ENCODE measurements around the gene TPST1.
"Not testable (repeated sequence)": the region's sequence is repeated elsewhere in the genome, so short reads cannot be mapped to it uniquely, and the experiment has no call there.

The TPST1 gene

GRCh38 chr7:66306243-66306642 is 101.1 kb downstream of the TPST1 start:
- Mint-ChIP-seq H3K27ac (no peak overlapping the region), H3K9me3 (no peaks in the 10 kb centered on the region), H3K4me3 (no peak overlapping the region), H3K4me1 (ENCODE audit: low read depth) (no peaks in the 10 kb centered on the region), H3K36me3 (ENCODE audit: low read depth) (no peaks in the 10 kb centered on the region), H3K27me3 (no peaks in the 10 kb centered on the region)
- DNase-seq = no peak

GRCh38 chr7:66307591-66308215 is 102.6 kb downstream of the TPST1 start:
- no peak for DNase-seq
- H3K27ac Mint-ChIP-seq = no peak overlapping the region
- no peak overlapping the region for H3K4me3 Mint-ChIP-seq
- H3K9me3 Mint-ChIP-seq = no peaks in the 10 kb centered on the region
- H3K27me3 Mint-ChIP-seq = no peaks in the 10 kb centered on the region
- peaks cover 2% of the 10 kb centered on the region for H3K4me1 Mint-ChIP-seq (ENCODE audit: low read depth)
- no peaks in the 10 kb centered on the region for H3K36me3 Mint-ChIP-seq (ENCODE audit: low read depth)

- H3K4me1 Mint-ChIP-seq (ENCODE audit: low read depth) = peaks cover 3% of the 10 kb centered on the region
Observed at GRCh38 chr7:66308411-66308810, 103.3 kb downstream of the TPST1 start.

GRCh38 chr7:66310620-66311019 is 105.5 kb downstream of the TPST1 start:
- DNase-seq = no peak
- no peaks in the 10 kb centered on the region for H3K9me3 Mint-ChIP-seq
- no peaks in the 10 kb centered on the region for H3K36me3 Mint-ChIP-seq (ENCODE audit: low read depth)
- peaks cover 7% of the 10 kb centered on the region for H3K4me1 Mint-ChIP-seq (ENCODE audit: low read depth)
- H3K4me3 Mint-ChIP-seq = no peak overlapping the region
- no peak overlapping the region for H3K27ac Mint-ChIP-seq
- no peaks in the 10 kb centered on the region for H3K27me3 Mint-ChIP-seq

More at GRCh38 chr7:66308411-66308810, 103.3 kb downstream of the TPST1 start:
- Mint-ChIP-seq H3K9me3 (no peaks in the 10 kb centered on the region), H3K36me3 (ENCODE audit: low read depth) (no peaks in the 10 kb centered on the region), H3K27ac (no peak overlapping the region), H3K27me3 (no peaks in the 10 kb centered on the region), H3K4me3 (no peak overlapping the region)
- no peak for DNase-seq

GRCh38 chr7:66313886-66314568 is 108.9 kb downstream of the TPST1 start:
- Mint-ChIP-seq H3K36me3 (ENCODE audit: low read depth) (no peaks in the 10 kb centered on the region), H3K27ac (no peak overlapping the region), H3K4me3 (no peak overlapping the region)

DNA sequence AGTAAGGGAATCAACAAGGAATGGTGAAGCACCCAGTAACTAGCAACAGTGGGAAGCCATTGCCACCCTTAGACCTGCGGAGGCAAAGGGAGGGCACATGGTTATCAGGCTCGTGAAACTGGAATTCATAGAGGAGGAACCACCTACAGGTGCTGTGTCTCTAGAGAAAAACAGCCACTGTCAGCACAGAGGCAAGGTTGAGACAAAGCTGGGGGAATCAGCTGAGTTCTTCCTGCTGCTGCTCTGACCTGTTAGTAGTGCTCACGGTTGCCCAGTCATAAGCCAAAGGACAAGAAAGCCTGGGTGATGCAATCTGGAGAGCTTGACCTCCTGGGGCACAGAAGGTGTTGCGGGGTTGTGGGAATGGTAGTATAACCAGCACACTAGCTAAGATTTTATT is 110.1 kb downstream of the TPST1 start:
- Mint-ChIP-seq H3K27ac (no peak overlapping the region), H3K27me3 (no peaks in the 10 kb centered on the region), H3K4me1 (ENCODE audit: low read depth) (peaks cover 7% of the 10 kb centered on the region), H3K9me3 (no peaks in the 10 kb centered on the region), H3K4me3 (no peak overlapping the region), H3K36me3 (ENCODE audit: low read depth) (no peaks in the 10 kb centered on the region)
- DNase-seq = no peak

More at GRCh38 chr7:66313886-66314568, 108.9 kb downstream of the TPST1 start:
- H3K27me3 Mint-ChIP-seq = no peaks in the 10 kb centered on the region
- DNase-seq = no peak
- no peaks in the 10 kb centered on the region for H3K9me3 Mint-ChIP-seq
- H3K4me1 Mint-ChIP-seq (ENCODE audit: low read depth) = peaks cover 7% of the 10 kb centered on the region

DNA sequence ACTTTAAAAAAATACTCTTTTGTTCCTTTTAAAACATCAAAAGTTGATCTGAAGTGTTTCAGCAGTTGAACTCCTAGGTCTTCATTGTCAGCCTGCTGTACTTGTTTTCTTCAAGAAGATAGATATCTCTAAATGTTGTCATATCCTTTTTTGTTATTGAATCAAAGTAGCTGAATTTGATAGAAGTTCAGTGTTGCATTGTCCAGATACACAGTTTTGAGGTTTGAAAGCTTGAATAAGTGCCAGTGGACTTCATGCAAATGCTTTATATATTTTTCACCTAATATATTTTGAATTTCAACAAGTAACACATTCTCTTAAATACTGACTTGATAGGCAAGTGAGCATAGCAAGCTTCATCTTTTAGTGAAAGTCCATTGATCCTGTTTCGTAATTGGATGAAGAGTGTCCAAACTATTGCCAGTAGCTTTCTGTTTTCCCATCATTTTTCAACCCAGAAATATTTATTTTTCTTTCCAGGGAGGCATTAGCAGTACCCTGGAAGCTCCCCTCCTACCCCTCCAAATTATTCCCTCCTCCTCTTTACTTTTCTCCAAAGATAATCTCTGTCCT is 114.4 kb downstream of the TPST1 start:
- Mint-ChIP-seq H3K27ac (no peak overlapping the region), H3K4me3 (no peak overlapping the region), H3K36me3 (ENCODE audit: low read depth) (no peaks in the 10 kb centered on the region), H3K9me3 (peaks cover 11% of the 10 kb centered on the region), H3K27me3 (peaks cover 3% of the 10 kb centered on the region), H3K4me1 (ENCODE audit: low read depth) (no peaks in the 10 kb centered on the region)
- no peak for DNase-seq

GRCh38 chr7:66321283-66321682 is 116.1 kb downstream of the TPST1 start:
- Mint-ChIP-seq H3K36me3 (ENCODE audit: low read depth) (no peaks in the 10 kb centered on the region), H3K4me1 (ENCODE audit: low read depth) (no peaks in the 10 kb centered on the region), H3K27ac (no peak overlapping the region), H3K27me3 (peaks cover 3% of the 10 kb centered on the region), H3K9me3 (peaks cover 11% of the 10 kb centered on the region), H3K4me3 (no peak overlapping the region)
- no peak for DNase-seq

DNA sequence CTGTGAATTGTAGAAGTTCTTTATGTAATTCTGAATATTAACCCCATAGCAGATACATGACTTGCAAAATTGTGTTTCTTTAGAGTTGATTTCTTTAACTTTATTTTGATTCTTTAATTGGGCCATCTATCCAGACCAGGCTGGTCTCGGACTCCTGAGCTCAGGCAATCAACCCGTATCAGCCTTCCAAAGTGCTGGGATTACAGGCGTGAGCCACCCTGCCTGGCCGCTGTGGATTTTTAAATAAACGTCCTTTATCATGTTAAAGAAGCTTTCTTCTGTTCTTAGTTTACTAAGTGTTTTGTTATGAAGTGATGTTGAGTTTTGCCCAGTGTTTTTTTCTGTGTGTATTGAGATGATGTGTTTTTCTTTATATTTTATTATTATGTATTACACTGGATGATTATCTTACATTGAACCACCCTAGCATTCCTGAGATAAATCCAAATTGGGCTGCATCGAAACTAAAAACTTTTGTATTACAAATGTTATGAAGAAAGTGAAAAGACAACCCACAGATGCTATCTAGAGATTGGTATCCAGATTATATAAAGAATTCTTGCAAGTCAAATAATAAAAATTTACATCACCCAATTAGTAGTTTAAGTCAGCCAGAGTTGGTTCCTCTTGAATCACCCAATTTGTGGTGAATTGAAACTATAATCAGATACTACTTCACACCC is 118.1 kb downstream of the TPST1 start:
- H3K9me3 Mint-ChIP-seq = peaks cover 11% of the 10 kb centered on the region
- H3K27me3 Mint-ChIP-seq = peaks cover 3% of the 10 kb centered on the region
- H3K27ac Mint-ChIP-seq = no peak overlapping the region
- no peak for DNase-seq
- no peak overlapping the region for H3K4me3 Mint-ChIP-seq
- no peaks in the 10 kb centered on the region for H3K36me3 Mint-ChIP-seq (ENCODE audit: low read depth)
- H3K4me1 Mint-ChIP-seq (ENCODE audit: low read depth) = no peaks in the 10 kb centered on the region

DNA sequence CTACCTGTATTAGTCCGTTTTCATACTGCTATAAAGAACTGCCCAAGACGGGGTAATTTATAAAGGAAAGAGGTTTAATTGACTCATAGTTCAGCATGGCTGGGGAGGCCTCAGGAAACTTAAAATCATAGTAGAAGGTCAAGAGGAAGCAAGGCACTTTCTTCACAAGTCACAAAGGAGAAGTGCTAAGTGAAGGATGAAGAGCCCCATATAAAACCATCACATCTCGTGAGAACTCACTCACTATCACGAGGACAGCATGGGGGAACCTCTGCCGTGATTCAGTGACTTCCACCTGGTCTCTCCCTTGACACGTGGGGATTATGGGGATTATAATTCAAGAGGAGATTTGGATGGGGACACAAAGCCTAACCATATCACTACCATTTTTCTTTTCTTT is 119.9 kb downstream of the TPST1 start:
- not testable (repeated sequence) for H3K36me3 Mint-ChIP-seq (ENCODE audit: low read depth)

DNA sequence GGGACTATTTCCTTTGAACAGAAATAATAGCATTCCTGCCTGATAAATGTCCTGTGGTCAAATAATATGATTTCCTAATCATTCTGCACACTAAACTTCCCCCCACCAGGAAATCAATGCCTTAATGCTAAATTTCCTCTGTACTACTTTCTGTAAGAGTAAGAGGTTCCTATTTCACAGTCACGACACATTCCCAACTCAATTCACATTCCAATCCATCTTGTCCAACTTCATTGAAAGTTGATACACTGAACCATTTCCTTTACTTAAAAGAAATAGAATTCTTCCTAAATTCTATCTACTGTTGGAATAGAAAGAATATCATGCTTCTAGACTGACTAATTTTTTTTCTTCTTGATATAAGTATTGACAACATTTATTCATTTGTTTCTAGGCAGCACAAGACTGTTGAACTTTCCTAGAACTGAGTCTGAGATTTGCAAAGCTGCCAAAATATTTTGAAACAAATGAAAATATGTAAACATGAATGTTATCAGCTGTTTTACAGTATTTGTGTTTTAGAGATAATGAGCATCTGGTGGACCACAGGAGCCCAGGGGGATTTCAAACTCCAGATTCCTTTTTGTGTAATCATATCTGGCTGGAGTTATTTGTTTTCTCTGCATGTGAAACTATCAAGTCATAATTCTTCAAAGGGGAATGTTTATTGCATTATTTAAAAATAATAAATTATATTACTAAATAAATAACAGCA is 121.5 kb downstream of the TPST1 start:
- H3K27me3 Mint-ChIP-seq = peaks cover 3% of the 10 kb centered on the region
- no peak for DNase-seq
- H3K4me1 Mint-ChIP-seq (ENCODE audit: low read depth) = no peaks in the 10 kb centered on the region
- H3K36me3 Mint-ChIP-seq (ENCODE audit: low read depth) = no peaks in the 10 kb centered on the region
- H3K4me3 Mint-ChIP-seq = no peak overlapping the region
- H3K9me3 Mint-ChIP-seq = peaks cover 4% of the 10 kb centered on the region
- H3K27ac Mint-ChIP-seq = no peak overlapping the region

More for the DNA sequence above, 119.9 kb downstream of the TPST1 start:
- H3K27me3 Mint-ChIP-seq; H3K4me1 Mint-ChIP-seq (ENCODE audit: low read depth); H3K4me3 Mint-ChIP-seq; DNase-seq: not testable (repeated sequence)
- peaks cover 11% of the 10 kb centered on the region for H3K9me3 Mint-ChIP-seq
- peak overlapping the region; percentile 52 for H3K27ac Mint-ChIP-seq

GRCh38 chr7:66330961-66331360 is 125.8 kb downstream of the TPST1 start:
- no peaks in the 10 kb centered on the region for H3K27me3 Mint-ChIP-seq
- peaks cover 7% of the 10 kb centered on the region for H3K9me3 Mint-ChIP-seq
- H3K4me1 Mint-ChIP-seq (ENCODE audit: low read depth) = no peaks in the 10 kb centered on the region
- DNase-seq = no peak
- H3K4me3 Mint-ChIP-seq = no peak overlapping the region
- no peak overlapping the region for H3K27ac Mint-ChIP-seq
- peaks cover 8% of the 10 kb centered on the region for H3K36me3 Mint-ChIP-seq (ENCODE audit: low read depth)

DNA sequence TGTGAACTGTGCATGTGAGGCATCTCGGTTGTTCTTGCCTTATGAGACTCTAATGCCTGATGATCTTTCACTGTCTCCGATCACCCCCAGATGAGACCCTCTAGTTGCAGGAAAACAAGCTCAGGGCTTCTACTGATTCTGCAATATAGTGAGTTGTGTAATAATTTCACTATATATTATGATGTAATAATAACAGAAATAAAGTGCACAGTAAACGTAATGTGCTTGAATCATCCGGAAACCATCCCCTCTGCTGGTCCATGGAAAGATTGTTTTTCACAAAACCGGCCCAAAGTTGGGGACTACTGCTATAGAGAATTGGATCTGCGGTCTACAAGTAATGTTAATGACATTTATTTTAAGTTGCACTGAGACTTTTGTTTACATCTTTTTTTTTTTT is 126.7 kb downstream of the TPST1 start:
- Mint-ChIP-seq H3K9me3 (peaks cover 13% of the 10 kb centered on the region), H3K4me3 (no peak overlapping the region), H3K27ac (no peak overlapping the region), H3K36me3 (ENCODE audit: low read depth) (peaks cover 12% of the 10 kb centered on the region), H3K27me3 (no peaks in the 10 kb centered on the region), H3K4me1 (ENCODE audit: low read depth) (no peaks in the 10 kb centered on the region)
- no peak for DNase-seq

- no peak for DNase-seq
- H3K9me3 Mint-ChIP-seq = peaks cover 18% of the 10 kb centered on the region
- no peak overlapping the region for H3K27ac Mint-ChIP-seq
Observed at GRCh38 chr7:66333443-66333842, 128.3 kb downstream of the TPST1 start.

More at GRCh38 chr7:66333443-66333842, 128.3 kb downstream of the TPST1 start:
- Mint-ChIP-seq H3K4me3 (no peak overlapping the region), H3K4me1 (ENCODE audit: low read depth) (no peaks in the 10 kb centered on the region), H3K27me3 (no peaks in the 10 kb centered on the region), H3K36me3 (ENCODE audit: low read depth) (peaks cover 14% of the 10 kb centered on the region)
